Testis (tissue), 2 donors: ENCODE data around the gene MILR1.

ENCODE experiments used
- CTCF ChIP-seq, 3 experiments: fragments of 450-650 bp in 2 of 3; fragments of 200-600 bp in 1 of 3; sonication (generic) in 1 of 3; IDR thresholded peaks; one replicate each; pipeline ENCODE4 v1.5.1; 2016 to 2019; ENCODE audit warnings: antibody characterized with exemption in 3 of 3, mild to moderate bottlenecking in 2 of 3, moderate library complexity in 1 of 3
- POLR2A ChIP-seq: fragments of 450-650 bp; IDR thresholded peaks from one replicate; pipeline ENCODE4 v1.6.1; 2017; ENCODE audit warnings: antibody characterized with exemption, mild to moderate bottlenecking, moderate library complexity

- TF ChIP-seq CTCF (IDR thresholded peaks at IDR 0.05) (no peak), POLR2A (no peak)
Observed at GRCh38 chr17:64497565-64498035, 48.7 kb downstream of the MILR1 start.
